GM12874 (cell line): ENCODE results near the gene BMP2K.

Experiments used
- CTCF ChIP-seq: IDR thresholded peaks from 2 replicates; pipeline ENCODE4 v1.5.1; 2011; ENCODE audit warnings: low read depth, mild to moderate bottlenecking, control low read depth, low read length, moderate library complexity; ENCODE audit not compliant: insufficient read depth

The BMP2K gene

GRCh38 chr4:78764498-78764961, 11.6 kb upstream of the BMP2K start:
- no peak for TF ChIP-seq CTCF

- no peak for TF ChIP-seq CTCF
Measured at GRCh38 chr4:78765432-78766006, 10.6 kb upstream of the BMP2K start.

GRCh38 chr4:78766026-78766425, 10.1 kb upstream of the BMP2K start:
- TF ChIP-seq CTCF = no peak

- no peak for TF ChIP-seq CTCF
Measured at GRCh38 chr4:78766650-78767049, 9.5 kb upstream of the BMP2K start.

GRCh38 chr4:78767350-78767749, 8.8 kb upstream of the BMP2K start:
- no peak for TF ChIP-seq CTCF

- TF ChIP-seq CTCF = no peak
Measured at GRCh38 chr4:78768452-78769180, 7.5 kb upstream of the BMP2K start.

GRCh38 chr4:78770091-78770642, 6.0 kb upstream of the BMP2K start:
- TF ChIP-seq CTCF = no peak
